PC-3 (cell line): ENCODE measurements around the gene SFXN3. TPM values are rescaled to one million over a fixed set of nuclear protein-coding genes. Genes with fewer than 3 reads are reported as not detected.

Source experiments
- ATAC-seq: fragments of 200-7000 bp; cut with Tn5 transposase; 2 replicates; pipeline ENCODE4 v1.9.1; 2020; ENCODE audit warnings: mild to moderate bottlenecking, moderate library complexity
- BruUV-seq: library from RNA; stranded (reverse); fragments of 400-500 nt; replicated peaks from 2 replicates; lab custom pipeline; 2021; lab: Mats Ljungman, UMichigan
- CTCF ChIA-PET: fragments of 300-600 bp; sonication (Branson Sonifier 250); formaldehyde crosslinking; loops from one replicate; lab custom pipeline; 2022; ENCODE audit warnings: antibody characterized with exemption; lab: Charles Lee
- POLR2A ChIA-PET: fragments of 300-600 bp; sonication (Branson Sonifier 250); formaldehyde crosslinking; loops from one replicate; lab custom pipeline; 2022; ENCODE audit warnings: antibody characterized with exemption; ENCODE audit not compliant: unreplicated experiment; lab: Charles Lee
- DNase-seq: peaks from one replicate; pipeline ENCODE4 v3.0.0-alpha.2; 2015
- H2AFZ ChIP-seq: fragments of 300-600 bp; sonication (generic); 2 replicates; pipeline ENCODE4 v1.6.0; 2016; ENCODE audit warnings: antibody characterized with exemption, low read length
- H3F3A ChIP-seq: fragments of 300-600 bp; sonication (generic); one replicate; pipeline ENCODE4 v1.6.0; 2017; ENCODE audit warnings: antibody characterized with exemption, low read length, control low read depth, mild to moderate bottlenecking; ENCODE audit not compliant: unreplicated experiment
- H3K27ac ChIP-seq: fragments of 300-600 bp; sonication (generic); 2 replicates; pipeline ENCODE4 v1.5.1; 2016; ENCODE audit warnings: mild to moderate bottlenecking, low read length
- H3K27me3 ChIP-seq: fragments of 300-600 bp; sonication (generic); 2 replicates; pipeline ENCODE4 v1.6.1; 2016; ENCODE audit warnings: low read length, mixed read lengths
- H3K36me3 ChIP-seq: fragments of 300-600 bp; sonication (generic); 2 replicates; pipeline ENCODE4 v1.6.1; 2016; ENCODE audit warnings: low read depth, mixed run types, low read length, mixed read lengths
- H3K4me1 ChIP-seq: fragments of 300-600 bp; sonication (generic); 2 replicates; pipeline ENCODE4 v1.5.1; 2016; ENCODE audit warnings: low read length; ENCODE audit not compliant: insufficient read depth
- H3K4me2 ChIP-seq: fragments of 300-600 bp; sonication (generic); 2 replicates; pipeline ENCODE4 v1.6.0; 2016; ENCODE audit warnings: low read length
- H3K4me3 ChIP-seq: fragments of 300-600 bp; sonication (generic); 2 replicates; pipeline ENCODE4 v1.5.1; 2016; ENCODE audit warnings: mild to moderate bottlenecking, low read length, mixed read lengths
- H3K79me2 ChIP-seq: fragments of 300-600 bp; sonication (generic); 2 replicates; pipeline ENCODE4 v1.6.1; 2017; ENCODE audit warnings: low read length, mixed read lengths
- H3K9ac ChIP-seq: fragments of 300-600 bp; sonication (generic); 2 replicates; pipeline ENCODE4 v1.6.0; 2016; ENCODE audit warnings: mild to moderate bottlenecking, low read length
- H3K9me2 ChIP-seq: fragments of 300-600 bp; sonication (generic); replicated peaks from 2 replicates; pipeline ENCODE4 v1.6.1; 2016; ENCODE audit warnings: mixed run types, low read length, mixed read lengths
- H3K9me3 ChIP-seq: fragments of 300-600 bp; sonication (generic); 2 replicates; pipeline ENCODE4 v1.6.1; 2016; ENCODE audit warnings: low read length, mixed read lengths
- H4K20me1 ChIP-seq: fragments of 300-600 bp; sonication (generic); 2 replicates; pipeline ENCODE4 v1.6.1; 2016; ENCODE audit warnings: low read length, mixed read lengths
- CTCF ChIP-seq: fragments of 300-600 bp; sonication (generic); conservative IDR thresholded peaks from 2 replicates; pipeline ENCODE4 v1.5.1; 2017; ENCODE audit warnings: antibody characterized with exemption, low read depth, mild to moderate bottlenecking, low read length
- EZH2 ChIP-seq: fragments of 300-600 bp; sonication (generic); IDR thresholded peaks from one replicate; pipeline ENCODE4 v1.6.1; 2017; ENCODE audit warnings: antibody characterized with exemption, mild to moderate bottlenecking, low read length; ENCODE audit not compliant: unreplicated experiment
- EZH2phosphoT487 ChIP-seq: fragments of 300-600 bp; sonication (generic); IDR thresholded peaks from 2 replicates; pipeline ENCODE4 v1.6.1; 2018; ENCODE audit warnings: mild to moderate bottlenecking, antibody characterized with exemption, low read length, borderline replicate concordance
- intact Hi-C: fragments of 100-400 bp; cut with micrococcal nuclease; formaldehyde crosslinking; loops from 2 replicates; pipeline ENCODE4 v1.9.0; 2023
- total RNA-seq: library from RNA; depleted of rRNA; stranded (reverse); fragments of >200 nt; gene quantifications from 2 replicates; pipeline ENCODE4 v1.2.3, GENCODE V29; 2014

The SFXN3 gene
- total RNA-seq, 1 experiment from 2014 or later = 46.7 TPM

- H3K27me3 ChIP-seq = no peaks in the 10 kb centered on the region
- H3K9me3 ChIP-seq = no peaks in the 10 kb centered on the region
- ATAC-seq (peak; percentile 29), DNase-seq (peak; percentile 54)
- no peaks in the 10 kb centered on the region for H3F3A ChIP-seq
- H3K9me2 ChIP-seq = no peaks in the 10 kb centered on the region
- H3K4me2 ChIP-seq = peak overlapping the region; percentile 97
- TF ChIP-seq EZH2phosphoT487 (no peak), CTCF (no peak), EZH2 (no peak)
- CTCF ChIA-PET = interaction anchor here (0.5 to 0.6 kb wide), 2 partner anchors 14 to 40 kb away, joined by 3 to 16 read pairs; no protein-coding TSS in a partner anchor
- no TSS peak for BruUV-seq
- no peaks in the 10 kb centered on the region for H4K20me1 ChIP-seq
- no peaks in the 10 kb centered on the region for H3K36me3 ChIP-seq
- intact Hi-C loops = no loop called here
- peak overlapping the region; percentile 93 for H3K9ac ChIP-seq
- peaks cover 40% of the 10 kb centered on the region for H3K79me2 ChIP-seq
- peaks cover 36% of the 10 kb centered on the region for H3K4me1 ChIP-seq
- peak overlapping the region; percentile 44 for H3K27ac ChIP-seq
- H2AFZ ChIP-seq = no peak overlapping the region
- peak overlapping the region; percentile 83 for H3K4me3 ChIP-seq
- POLR2A ChIA-PET = no interaction called here
Measured at GRCh38 chr10:101000915-101001658, 29.9 kb upstream of the SFXN3 start.

GRCh38 chr10:101001659-101002035 lies 29.4 kb upstream of the SFXN3 start:
- DNase-seq (no peak), ATAC-seq (no peak)
- peak overlapping the region; percentile 97; the same call in 1 of the 2 replicates for H3K4me2 ChIP-seq
- no peaks in the 10 kb centered on the region for H3F3A ChIP-seq
- H3K27me3 ChIP-seq = no peaks in the 10 kb centered on the region
- intact Hi-C loops = no loop called here
- no peaks in the 10 kb centered on the region for H3K9me2 ChIP-seq
- no peak overlapping the region for H3K27ac ChIP-seq
- peaks cover 32% of the 10 kb centered on the region for H3K4me1 ChIP-seq
- H4K20me1 ChIP-seq = no peaks in the 10 kb centered on the region
- H3K4me3 ChIP-seq = peak overlapping the region; percentile 83; the same call in 1 of the 2 replicates
- no peaks in the 10 kb centered on the region for H3K36me3 ChIP-seq
- no peaks in the 10 kb centered on the region for H3K9me3 ChIP-seq
- ChIA-PET CTCF (interaction anchor here (0.5 to 0.6 kb wide), 2 partner anchors 13 to 39 kb away, joined by 3 to 16 read pairs; no protein-coding TSS in a partner anchor), POLR2A (no interaction called here)
- H3K9ac ChIP-seq = no peak overlapping the region
- H2AFZ ChIP-seq = no peak overlapping the region
- TF ChIP-seq CTCF (no peak), EZH2phosphoT487 (no peak), EZH2 (no peak)
- H3K79me2 ChIP-seq = peaks cover 40% of the 10 kb centered on the region
- no TSS peak for BruUV-seq

- Histone ChIP-seq H3K27ac (no peak overlapping the region), H3K4me3 (no peak overlapping the region), H3K9me3 (no peaks in the 10 kb centered on the region), H3K9ac (no peak overlapping the region), H3K79me2 (peaks cover 40% of the 10 kb centered on the region), H3K4me2 (no peak overlapping the region), H3K36me3 (no peaks in the 10 kb centered on the region), H3K9me2 (no peaks in the 10 kb centered on the region), H4K20me1 (no peaks in the 10 kb centered on the region), H3K4me1 (peaks cover 30% of the 10 kb centered on the region), H3F3A (no peaks in the 10 kb centered on the region), H3K27me3 (no peaks in the 10 kb centered on the region), H2AFZ (no peak overlapping the region)
- BruUV-seq = no TSS peak
- DNase-seq = no peak
- TF ChIP-seq EZH2phosphoT487 (no peak), CTCF (no peak), EZH2 (no peak)
- no peak for ATAC-seq
- ChIA-PET POLR2A (no interaction called here), CTCF (no interaction called here)
- intact Hi-C loops = no loop called here
Measured at GRCh38 chr10:101002456-101002855, 28.6 kb upstream of the SFXN3 start.
